Stomach (tissue), 9 donors: Measurements from ENCODE around the gene SIAH2. TPM values are rescaled to one million over a fixed set of nuclear protein-coding genes. Genes with fewer than 3 reads are reported as not detected.

ENCODE experiments used
- DNase-seq, 2 donors: peaks; one replicate each; pipeline versions ENCODE4 v3.0.0 to v3.0.0-alpha.2; 2013 to 2019
- H3K27ac ChIP-seq, 5 donors: fragments of 200-600 bp in 4 of 5; sonication (generic) in 4 of 5; one replicate each; pipeline ENCODE4 v1.5.1; 2013 to 2019; ENCODE audit warnings: mild to moderate bottlenecking in 1 of 5, moderate library complexity in 1 of 5
- H3K27me3 ChIP-seq, 3 donors: fragments of 200-600 bp; sonication (generic); one replicate each; pipeline ENCODE4 v1.5.1; 2017 to 2019; ENCODE audit warnings: mixed run types in 1 of 3
- H3K36me3 ChIP-seq, 4 donors: fragments of 200-600 bp; sonication (generic); 1 replicate in 3 of 4; 2 replicates in 1 of 4; pipeline ENCODE4 v1.5.1; 2016 to 2019
- H3K4me1 ChIP-seq, 4 donors: fragments of 200-600 bp; sonication (generic); one replicate each; pipeline ENCODE4 v1.5.1; 2016 to 2019
- H3K4me3 ChIP-seq, 4 donors: fragments of 200-600 bp; sonication (generic) in 3 of 4; one replicate each; pipeline ENCODE4 v1.5.1; 2016 to 2019; ENCODE audit warnings: mild to moderate bottlenecking in 1 of 4
- H3K9me3 ChIP-seq, 4 donors: fragments of 200-600 bp; sonication (generic); one replicate each; pipeline ENCODE4 v1.5.1; 2016 to 2019
- CTCF ChIP-seq, 7 experiments: fragments of 450-650 bp in 4 of 7; fragments of 200-600 bp in 3 of 7; sonication (generic) in 3 of 7; IDR thresholded peaks; one replicate each; pipeline ENCODE4 v1.5.1; 2016 to 2019; ENCODE audit warnings: antibody characterized with exemption in 7 of 7, control low read depth in 2 of 7, mild to moderate bottlenecking in 1 of 7
- EP300 ChIP-seq: sonication (generic); formaldehyde crosslinking; IDR thresholded peaks from one replicate; pipeline ENCODE4 v1.6.1; 2017; ENCODE audit warnings: antibody characterized with exemption
- WGBS, 5 donors: extraction: QIAGEN DNeasy Blood & Tissue Kit in 3 of 5; methylation state at CpG; one replicate each; pipeline versions ENCODE4 v1.1.5 to v1.1.7; 2013 to 2018; 5-methylcytosine and 5-hydroxymethylcytosine counted together
- intact Hi-C: fragments of 100-400 bp; cut with DNase I; formaldehyde crosslinking; loops from one replicate; pipeline ENCODE4 v1.15.1; 2023; ENCODE audit warnings: low total_unique reads
- polyA plus RNA-seq, 3 donors: library from polyadenylated mRNA; stranded (reverse); fragments of 200-250 nt; gene quantifications; one replicate each; pipeline ENCODE4 v1.2.3, GENCODE V29; 2013
- total RNA-seq, 5 donors: library from RNA; depleted of rRNA; stranded (reverse); fragments of >200 nt; gene quantifications; one replicate each; pipeline versions ENCODE4 v1.1.0 to v1.2.3, GENCODE V29; 2014 to 2016
- donor health status: healthy with polysubstance abuse.
- donor health status: Bipolar disorder and iron deficiency.
- donor health status: healthy.

Gene SIAH2
- total and polyA plus RNA-seq, 8 donors: 13.8 to 36.6 (median 17.9) TPM

DNA sequence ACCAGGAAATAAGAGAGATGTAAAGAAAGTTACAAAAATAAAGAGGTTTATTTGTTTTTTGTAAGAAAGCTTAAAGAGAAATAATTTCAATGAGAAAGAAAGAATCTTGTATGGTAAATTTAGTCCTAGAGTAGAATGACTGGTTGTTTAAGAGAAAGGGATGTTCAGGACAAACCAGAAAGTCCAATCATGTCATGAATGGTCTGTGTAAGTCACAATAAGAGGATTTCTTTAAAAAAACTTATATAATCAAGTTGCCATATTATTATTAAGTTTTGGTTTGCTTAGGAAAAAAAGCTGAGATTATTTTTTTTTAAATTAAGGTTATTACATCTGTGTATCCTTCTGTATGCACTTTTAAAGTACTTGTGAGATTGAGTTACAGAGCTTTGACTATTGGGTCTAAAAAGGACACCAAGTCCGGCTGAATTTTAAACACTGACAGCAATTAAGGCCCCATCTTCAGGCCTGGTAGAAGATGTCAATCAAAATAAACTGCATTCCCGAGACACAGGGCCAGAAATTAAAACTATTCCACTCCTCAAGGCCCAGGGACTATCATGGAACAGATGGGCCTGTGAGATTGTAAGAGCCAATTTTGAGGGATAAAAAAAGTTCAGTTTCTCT lies 71.4 kb downstream of the SIAH2 start:
- Histone ChIP-seq H3K27ac (no peak overlapping the region), H3K36me3 (no peaks in the 10 kb centered on the region), H3K9me3 (peaks cover 0 to 7% (median 0%) of the 10 kb centered on the region in 4 donors), H3K27me3 (no peaks in the 10 kb centered on the region), H3K4me3 (no peak overlapping the region), H3K4me1 (no peaks in the 10 kb centered on the region)
- TF ChIP-seq CTCF (IDR thresholded peaks at IDR 0.05): no peak
- TF ChIP-seq EP300: no peak
- no peak for DNase-seq
- intact Hi-C loops: no loop called here
- WGBS, 5 donors: 81 to 92% (median 85%) methylated on average over 2 of the region's 2 CpGs

Other genes starting within 250 kb of the SIAH2 start
- 100 to 1,000 TPM in 4 of 5 donors, 10 to 100 TPM in 1; 96.9 to 446 (median 163) TPM for gene SERP1, start 216.7 kb downstream of the SIAH2 start, total RNA-seq
- 100 to 1,000 TPM in 1 of 3 donors, 10 to 100 TPM in 2; 93.5 to 225 (median 99.6) TPM for gene SERP1, start 216.7 kb downstream of the SIAH2 start, polyA plus RNA-seq
- 100 to 1,000 TPM in 3 of 5 donors, 10 to 100 TPM in 2; 21.4 to 690 (median 203) TPM for gene EIF2A, start 216.4 kb downstream of the SIAH2 start, total RNA-seq
- gene EIF2A, start 216.4 kb downstream of the SIAH2 start, polyA plus RNA-seq: 100 to 1,000 TPM in 1 of 3 donors, 10 to 100 TPM in 2; 73.8 to 169 (median 79.2) TPM
- gene SELENOT, start 159.8 kb downstream of the SIAH2 start, total RNA-seq: 100 to 1,000 TPM in 2 of 5 donors, 10 to 100 TPM in 3; 49.7 to 324 (median 63.1) TPM
- gene SELENOT, start 159.8 kb downstream of the SIAH2 start, polyA plus RNA-seq: 10 to 100 TPM; 41.5 to 50.0 (median 41.7) TPM
- gene ERICH6, start 59.2 kb downstream of the SIAH2 start, total RNA-seq: under 1 TPM in 1 of 5 donors, not detected in 4; 0.37 TPM
- gene ERICH6, start 59.2 kb downstream of the SIAH2 start, polyA plus RNA-seq: not detected
- not detected for gene MINDY4B, start 142.3 kb upstream of the SIAH2 start, total RNA-seq
- not detected for gene MINDY4B, start 142.3 kb upstream of the SIAH2 start, polyA plus RNA-seq
- not detected for gene CLRN1, start 209.6 kb upstream of the SIAH2 start, total RNA-seq
- not detected for gene CLRN1, start 209.6 kb upstream of the SIAH2 start, polyA plus RNA-seq